Right renal cortex interstitium (tissue), 3 donors: ENCODE measurements around the gene PDCD2L. TPM values are rescaled to one million over a fixed set of nuclear protein-coding genes. Genes with fewer than 3 reads are reported as not detected.
"Not testable (repeated sequence)": the region's sequence is repeated elsewhere in the genome, so short reads cannot be mapped to it uniquely, and the experiment has no call there.

Experiments used
- DNase-seq, 3 donors: peaks; one replicate each; pipeline ENCODE4 v3.0.0-alpha.2; 2013; ENCODE audit warnings: low read depth in 3 of 3, low spot score in 2 of 3
- polyA plus RNA-seq, 3 donors: library from polyadenylated mRNA; unstranded; fragments of 120-200 nt; gene quantifications; one replicate each; pipeline ENCODE4 v1.2.1, GENCODE V29; 2013; ENCODE audit not compliant: insufficient read length in 3 of 3

PDCD2L gene, protein sequence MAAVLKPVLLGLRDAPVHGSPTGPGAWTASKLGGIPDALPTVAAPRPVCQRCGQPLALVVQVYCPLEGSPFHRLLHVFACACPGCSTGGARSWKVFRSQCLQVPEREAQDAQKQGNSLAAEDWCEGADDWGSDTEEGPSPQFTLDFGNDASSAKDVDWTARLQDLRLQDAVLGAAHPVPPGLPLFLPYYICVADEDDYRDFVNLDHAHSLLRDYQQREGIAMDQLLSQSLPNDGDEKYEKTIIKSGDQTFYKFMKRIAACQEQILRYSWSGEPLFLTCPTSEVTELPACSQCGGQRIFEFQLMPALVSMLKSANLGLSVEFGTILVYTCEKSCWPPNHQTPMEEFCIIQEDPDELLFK
- polyA plus RNA-seq: 10 to 100 TPM; 15.0 to 16.6 (median 15.4) TPM

DNA sequence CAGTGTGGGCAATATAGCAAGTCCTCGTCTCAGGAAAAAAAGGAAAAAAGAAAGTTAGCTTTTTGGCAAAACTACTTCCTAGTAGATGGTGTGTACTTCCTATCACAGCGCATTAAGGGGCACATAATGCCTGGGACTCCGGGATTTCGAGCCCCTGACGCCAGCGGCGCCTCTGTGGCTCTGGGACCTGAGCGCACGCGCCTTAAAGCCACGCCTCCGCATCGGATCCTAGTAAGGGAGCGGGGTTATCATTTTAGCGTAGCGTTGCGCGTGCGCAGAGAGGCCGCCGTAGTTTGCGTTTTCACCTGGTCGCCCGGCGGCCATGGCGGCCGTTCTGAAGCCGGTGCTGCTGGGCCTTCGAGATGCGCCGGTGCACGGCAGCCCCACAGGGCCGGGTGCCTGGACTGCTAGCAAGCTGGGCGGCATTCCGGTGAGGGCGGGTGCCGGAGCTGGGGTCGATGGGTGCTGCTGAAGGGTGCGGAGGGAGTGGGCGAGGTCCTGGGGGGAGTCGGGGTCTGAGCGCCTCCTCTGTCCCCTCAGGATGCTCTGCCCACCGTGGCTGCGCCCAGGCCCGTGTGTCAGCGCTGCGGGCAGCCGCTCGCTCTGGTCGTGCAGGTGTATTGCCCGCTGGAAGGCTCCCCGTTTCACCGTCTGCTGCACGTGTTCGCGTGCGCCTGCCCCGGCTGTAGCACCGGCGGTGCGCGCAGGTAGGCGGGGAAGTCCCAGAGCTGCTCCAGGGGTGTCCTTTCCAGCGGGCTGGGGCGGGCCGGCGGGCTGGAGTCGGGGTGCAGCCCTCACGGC lies at the start of gene PDCD2L:
PDCD2L (plus strand) TSS at position 291 of the 801 bp plus-strand sequence; CDS start at position 323, 32 bp downstream.
- DNase-seq: peak; percentile 73 to 80 (median 77)

DNA sequence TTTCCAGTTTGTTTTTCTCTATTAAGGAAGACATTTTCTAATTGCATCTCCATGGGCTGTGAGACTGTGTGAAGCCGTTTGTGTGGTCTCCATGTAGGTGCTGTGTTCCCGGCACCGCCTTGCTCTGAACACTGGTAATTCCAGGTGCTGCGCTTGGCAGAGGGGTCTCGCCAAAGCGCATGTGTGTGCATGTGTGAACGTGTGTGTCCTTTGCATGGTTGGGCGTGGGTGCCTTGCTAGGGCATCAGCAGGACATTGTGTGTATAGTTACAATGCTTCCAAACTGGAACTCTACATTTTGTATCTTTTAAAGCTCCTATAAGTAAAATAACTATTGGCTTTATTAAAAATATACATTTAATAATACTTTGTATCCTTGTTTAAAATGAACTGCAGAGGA lies 49.0 kb upstream of the PDCD2L start:
- DNase-seq: no peak

DNA sequence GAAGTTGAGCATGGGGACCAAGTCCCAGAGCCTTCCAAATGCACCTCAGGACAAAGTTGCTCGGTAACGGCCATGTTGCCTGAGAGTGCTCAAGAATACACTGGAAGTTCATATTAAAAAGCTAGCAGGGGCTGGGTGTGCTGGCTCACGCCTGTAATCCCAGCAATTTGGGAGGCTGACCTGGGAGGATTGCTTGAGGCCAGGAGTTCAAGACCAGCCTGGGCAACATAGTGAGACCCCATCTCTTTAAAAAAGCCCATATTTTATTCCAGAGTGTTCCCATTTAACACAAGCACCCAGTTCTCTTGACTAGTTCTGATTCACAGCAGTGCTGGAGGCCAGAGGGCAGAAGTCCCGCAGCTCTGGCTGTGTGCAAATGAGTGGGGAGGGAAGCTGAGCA lies 47.3 kb upstream of the PDCD2L start:
- DNase-seq: no peak

DNA sequence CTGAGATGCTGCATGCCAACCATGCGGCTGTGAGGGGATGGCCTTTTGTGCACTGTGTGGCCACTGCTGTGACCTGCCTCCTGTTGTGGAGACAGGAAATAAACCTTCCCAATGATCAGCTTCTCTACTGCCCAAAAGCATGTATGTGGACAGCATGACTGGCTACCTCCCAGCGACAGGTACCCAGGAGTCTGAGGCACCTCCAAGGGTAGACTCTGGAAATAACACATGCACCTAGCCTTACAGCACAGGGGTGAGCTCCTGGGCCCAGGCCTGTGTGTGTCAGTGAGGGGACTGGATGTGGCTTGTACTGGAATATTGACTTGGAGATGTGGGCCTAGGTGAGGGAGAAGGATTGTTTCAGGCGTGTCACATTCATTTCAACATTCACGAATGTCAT lies 46.8 kb upstream of the PDCD2L start:
- DNase-seq: no peak

DNA sequence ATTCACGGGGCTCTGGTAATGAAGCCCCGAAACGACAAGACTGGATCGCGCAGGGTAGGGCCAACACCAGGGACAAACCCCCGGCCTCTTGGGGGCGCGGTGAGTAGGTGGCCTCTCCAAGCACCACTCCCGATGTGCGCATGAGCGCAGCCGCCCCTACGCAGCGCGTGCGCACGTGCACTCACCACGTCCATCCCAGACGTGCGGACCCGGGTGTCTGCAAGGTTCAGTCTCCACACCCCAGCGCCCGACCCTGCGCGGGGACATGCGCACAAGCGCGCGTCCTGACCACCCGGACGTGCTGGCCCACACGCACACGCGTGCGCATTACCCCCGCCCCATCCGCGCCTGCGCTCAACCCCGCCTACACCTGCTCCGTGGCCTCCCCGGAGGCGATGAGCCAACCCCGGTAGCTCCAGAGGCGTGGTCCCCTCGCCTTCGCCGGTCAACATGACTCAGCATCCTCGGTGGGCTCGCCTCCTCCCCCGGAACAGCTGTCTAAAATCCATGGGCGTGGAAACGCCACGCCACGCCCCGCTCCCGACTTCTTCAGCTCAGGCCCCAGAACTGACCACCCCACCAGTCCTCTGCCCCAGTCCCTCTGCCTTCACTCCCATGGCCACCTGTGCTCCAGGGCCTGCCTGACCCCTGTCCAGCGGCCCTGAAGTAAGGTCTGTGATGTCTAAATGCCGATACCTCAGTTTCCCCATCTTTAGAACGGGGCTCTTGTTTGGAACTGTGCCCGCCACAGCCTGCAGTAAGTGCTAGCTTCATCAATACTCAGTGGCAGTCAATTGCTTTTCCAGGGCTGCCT lies 44.9 kb upstream of the PDCD2L start:
- DNase-seq: peak; percentile 89 to 91 (median 90)

DNA sequence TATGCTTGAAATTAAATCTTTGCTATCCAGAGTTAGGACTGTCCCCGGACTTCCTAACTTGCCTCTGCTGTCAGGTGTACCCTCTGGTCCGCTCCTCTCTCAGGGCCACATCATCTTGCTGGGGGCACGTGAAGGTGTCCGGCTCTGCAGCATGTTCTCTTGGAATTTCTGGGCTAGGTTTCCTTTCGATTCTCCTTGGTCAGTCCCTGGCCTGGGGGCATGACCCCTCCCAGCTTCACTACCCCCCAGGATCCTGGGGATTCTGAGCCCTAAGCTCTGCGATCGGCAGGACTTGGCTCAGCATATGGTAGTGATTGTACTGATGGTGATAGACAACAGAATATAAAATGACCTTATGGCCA lies 44.3 kb upstream of the PDCD2L start:
- DNase-seq: no peak

DNA sequence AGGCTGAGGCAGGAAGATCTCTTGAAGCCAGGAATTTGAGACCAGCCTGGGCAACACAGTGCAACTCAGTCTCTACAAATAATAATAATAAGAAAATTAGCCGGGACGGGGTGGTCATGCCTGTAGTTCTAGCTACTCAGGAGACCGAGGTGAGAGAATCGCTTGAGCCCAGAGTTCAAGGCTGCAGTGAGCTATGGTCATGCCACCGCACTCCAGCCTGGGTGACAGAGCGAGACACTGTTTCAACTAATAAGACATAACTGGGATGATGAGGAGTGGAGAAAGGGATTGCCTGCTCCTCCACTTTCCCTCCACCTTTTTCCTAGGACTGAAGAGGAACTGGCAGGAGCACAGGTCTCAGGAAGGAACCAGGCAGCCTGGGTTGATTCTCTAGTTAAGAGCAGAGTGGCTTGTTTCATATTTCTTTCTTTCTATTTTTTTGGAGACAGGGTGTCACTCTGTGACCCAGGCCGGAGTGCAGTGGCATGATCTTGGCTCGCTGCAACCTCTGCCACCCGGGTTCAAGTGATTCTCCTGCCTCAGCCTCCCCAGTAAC lies 43.8 kb upstream of the PDCD2L start:
- DNase-seq: no peak

DNA sequence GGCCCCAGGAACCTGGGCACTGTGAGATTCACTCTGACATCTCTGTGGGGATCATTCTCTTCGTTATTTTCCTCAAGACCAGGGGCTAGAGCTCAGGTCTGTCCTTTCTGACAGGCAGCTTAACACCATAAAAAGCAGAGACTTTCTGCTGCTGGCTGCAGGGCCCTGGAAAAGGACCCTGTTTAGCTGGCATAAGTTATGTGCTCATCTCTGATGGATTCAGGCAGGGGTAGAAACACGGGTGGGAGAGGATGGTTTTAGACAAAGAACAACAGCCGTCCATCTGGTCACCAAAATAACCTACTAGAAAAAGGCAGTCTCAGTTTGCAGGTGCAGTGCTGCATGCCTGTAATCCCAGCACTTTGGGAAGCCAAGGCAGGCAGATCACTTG lies 41.5 kb upstream of the PDCD2L start:
- DNase-seq: no peak

DNA sequence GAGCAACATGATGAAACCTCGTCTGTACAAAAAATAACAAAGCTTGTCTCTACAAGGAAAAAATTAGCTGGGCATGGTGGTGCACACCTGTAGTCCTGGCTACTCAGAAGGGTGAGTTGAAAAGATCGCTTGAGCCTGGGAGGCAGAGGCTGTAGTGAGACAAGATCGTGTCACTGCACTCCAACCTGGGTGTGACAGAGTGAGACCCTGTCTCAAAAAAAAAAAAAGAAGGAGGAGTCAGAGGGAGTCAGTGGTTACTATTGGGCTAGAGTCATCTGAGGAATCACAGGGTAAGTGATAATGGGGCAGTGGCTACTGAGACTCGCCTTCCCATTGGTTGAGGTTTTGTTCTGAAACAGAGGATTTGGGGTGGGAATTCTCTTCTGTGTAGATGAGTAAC lies 41.1 kb upstream of the PDCD2L start:
- no peak for DNase-seq

DNA sequence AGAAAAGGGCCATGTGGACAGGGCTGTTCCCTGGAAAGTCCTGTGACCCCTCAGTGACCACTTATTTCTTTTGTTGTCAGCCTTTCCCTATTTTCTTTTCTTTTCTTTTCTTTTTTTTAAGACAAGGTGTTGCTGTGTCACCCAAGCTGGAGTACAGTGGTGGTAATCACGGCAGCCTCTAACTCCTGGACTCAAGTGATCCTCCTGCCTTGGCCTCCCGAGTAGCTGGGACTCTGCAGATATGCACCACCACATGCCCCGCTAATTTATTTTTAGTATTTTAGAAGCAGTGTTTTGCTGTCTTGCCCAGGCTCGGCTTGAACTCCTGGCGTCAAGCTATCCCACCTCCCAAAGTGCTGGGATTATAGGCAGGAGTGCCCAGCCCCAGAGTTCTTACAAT lies 40.3 kb upstream of the PDCD2L start:
- no peak for DNase-seq

DNA sequence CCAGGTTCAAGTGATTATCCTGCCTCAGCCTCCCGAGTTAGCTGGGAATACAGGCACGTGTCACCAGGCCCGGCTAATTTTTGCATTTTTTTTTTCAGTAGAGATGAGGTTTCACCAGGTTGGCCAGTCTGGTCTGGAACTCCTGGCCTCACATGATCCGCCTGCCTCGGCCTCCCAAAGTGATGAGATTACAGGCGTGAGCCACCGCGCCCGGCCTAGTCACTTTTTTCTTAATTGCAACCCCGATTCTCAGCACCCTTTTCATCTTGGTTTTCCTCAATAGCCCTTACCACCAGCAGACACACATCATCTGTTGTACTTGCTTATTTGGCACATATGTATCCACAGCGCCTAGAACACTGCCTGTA lies 39.8 kb upstream of the PDCD2L start:
- DNase-seq: no peak

DNA sequence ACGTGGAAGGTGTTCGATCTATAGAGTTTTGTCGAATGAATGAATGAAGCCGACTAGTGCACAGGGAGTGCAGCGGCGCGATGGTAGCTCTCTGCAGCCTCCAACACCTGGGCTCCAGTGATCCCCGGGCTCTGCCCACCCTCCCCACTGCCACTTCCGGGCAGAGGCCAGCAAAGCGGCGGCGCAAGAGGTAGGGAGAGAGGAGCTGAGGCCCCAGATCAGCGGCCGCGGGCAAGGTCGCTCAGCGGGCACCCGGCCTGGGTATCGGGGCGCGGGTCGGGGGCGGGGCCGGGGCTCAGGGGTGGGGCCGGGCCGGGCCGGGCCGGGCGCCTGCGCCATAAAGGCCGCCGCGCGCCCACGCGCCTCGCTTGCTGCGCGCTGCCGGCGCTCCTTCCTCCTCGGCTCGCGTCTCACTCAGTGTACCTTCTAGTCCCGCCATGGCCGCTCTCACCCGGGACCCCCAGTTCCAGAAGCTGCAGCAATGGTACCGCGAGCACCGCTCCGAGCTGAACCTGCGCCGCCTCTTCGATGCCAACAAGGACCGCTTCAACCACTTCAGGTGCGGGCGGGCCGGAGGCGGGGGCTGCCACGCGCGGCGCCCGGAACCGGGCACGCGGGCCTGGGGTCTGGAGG lies 39.3 kb upstream of the PDCD2L start, which contains the start of gene GPI:
GPI (plus strand) TSS at position 367 of the 633 bp plus-strand sequence; CDS start at position 438, 71 bp downstream.
- no peak for DNase-seq

DNA sequence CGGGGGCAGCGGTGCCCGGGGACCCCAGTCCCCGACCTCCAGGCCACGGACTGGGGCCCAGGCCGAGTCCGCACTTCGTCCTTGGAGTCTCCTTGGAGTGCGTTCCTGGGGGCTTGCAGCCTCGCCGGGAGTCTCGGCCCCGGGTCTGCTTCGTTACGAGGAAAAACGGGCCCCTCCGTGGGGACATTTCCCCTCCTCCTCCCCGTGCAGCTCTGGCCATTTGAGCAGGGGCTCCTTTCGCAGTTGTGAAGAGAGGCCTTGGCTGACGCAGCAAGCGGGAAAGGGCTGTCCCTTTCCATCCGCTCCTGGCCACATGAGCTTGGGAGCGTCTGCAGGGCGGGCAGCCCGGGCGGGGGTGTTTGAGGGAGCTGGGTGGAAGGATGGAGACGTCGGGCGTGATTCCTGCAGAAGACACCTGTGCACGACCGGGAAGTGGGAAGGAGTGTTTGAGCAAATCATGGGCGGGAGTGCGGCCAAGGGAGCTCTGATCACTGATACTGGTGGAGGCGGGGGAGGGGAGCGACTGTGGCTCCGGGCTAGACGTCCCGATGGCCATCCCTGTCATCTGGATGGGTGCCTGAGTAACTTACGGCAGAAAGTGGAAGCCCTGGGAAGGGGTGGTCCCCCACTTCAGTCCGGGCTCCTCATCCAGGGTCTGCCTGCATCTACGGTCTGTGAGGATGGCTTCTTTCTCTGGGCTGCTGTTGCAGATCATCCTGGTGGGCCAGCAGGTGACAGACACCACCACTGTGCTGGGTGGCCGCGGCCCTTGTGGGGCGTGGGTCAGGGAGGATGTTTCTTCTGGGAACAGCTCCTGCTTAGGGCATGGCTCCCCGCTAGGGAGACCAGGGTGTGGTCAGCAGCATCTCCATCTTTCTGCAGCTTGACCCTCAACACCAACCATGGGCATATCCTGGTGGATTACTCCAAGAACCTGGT lies 38.5 kb upstream of the PDCD2L start:
- DNase-seq: no peak

DNA sequence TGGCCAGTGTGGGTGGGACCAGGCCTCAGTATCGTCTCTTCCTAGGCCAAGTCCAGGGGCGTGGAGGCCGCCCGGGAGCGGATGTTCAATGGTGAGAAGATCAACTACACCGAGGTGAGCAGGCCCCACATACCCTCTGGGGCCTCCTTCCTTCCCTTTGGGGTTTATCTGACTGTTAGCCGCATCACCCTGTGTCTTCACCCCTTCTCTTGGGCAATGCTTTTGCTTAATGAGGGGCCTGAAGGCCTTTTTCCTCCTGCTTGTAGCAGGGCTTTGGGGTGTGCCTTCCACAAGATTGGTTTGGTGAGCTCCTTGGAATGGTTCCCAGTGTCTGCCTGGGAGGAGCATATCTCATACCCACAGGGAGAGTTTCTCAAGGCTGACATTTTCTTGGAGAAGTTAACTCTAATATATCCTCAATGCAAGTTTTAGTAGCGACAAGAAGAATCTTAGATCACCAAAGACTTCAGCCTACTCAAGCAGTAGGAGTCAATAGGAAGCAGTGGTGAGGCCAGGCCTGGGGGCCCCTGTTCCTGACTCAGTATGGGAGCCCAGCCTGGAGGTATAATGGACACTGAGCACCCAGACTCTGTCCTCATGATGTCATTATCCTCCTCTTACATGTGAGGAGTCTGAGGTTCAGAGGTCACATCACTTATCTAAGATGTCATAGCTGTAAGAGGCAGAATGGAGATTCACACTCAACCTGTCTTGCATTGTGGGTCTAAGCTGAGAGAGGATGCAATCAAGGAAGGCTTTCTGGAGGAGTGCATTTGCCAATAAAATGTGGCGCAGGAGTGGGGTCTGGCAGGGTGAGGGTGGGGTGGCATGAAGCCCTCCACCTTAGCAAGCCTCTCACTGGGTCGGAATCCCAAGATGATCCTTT lies 37.2 kb upstream of the PDCD2L start:
- no peak for DNase-seq

DNA sequence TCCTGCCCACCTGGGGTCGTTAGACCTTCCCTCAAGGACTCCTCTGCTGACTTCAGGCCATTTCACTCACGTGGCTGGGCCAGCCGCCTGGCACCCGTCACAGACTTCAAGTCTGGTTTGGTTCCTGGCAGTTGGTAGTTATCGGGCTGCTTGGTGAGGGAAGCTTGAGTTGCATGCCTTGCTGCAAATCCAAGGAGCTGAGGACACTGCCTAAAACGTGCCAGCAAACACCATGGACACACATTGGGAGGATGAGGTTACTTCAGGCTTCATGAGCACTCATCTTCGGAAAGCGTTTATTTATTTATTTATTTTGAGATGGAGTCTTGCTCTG lies 36.6 kb upstream of the PDCD2L start:
- DNase-seq: no peak

DNA sequence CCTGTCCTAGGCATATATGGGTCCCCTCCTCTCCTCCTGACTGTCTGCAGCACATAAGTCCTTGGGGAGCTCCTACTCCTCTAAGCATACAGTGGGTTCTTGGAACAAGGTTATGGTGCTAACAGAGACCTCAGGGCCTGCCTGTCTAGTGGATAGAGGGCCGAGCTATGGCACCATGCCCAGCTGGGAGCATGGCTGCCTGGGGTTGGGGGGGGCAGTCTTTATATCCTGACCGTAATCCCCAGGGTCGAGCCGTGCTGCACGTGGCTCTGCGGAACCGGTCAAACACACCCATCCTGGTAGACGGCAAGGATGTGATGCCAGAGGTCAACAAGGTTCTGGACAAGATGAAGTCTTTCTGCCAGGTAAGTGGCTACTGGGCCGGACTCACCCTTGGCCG lies 35.9 kb upstream of the PDCD2L start:
- no peak for DNase-seq

DNA sequence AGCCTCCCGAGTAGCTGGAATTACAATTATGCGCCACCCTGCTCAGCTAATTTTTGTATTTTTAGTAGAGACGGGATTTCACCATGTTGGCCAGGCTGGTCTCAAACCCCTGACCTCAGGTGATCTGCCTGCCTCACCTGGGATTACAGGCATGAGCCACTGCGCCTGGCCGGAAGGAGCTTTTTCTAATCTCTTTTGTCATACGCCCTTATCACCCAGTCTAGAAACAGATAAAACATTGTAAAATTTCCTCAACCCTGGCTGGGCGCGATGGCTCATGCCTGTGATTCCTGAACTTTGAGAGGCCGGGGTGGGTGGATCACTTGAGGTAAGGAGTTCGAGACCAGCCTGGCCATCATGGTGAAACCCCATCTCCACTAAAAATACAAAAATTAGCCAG lies 35.0 kb upstream of the PDCD2L start:
- not testable (repeated sequence) for DNase-seq

DNA sequence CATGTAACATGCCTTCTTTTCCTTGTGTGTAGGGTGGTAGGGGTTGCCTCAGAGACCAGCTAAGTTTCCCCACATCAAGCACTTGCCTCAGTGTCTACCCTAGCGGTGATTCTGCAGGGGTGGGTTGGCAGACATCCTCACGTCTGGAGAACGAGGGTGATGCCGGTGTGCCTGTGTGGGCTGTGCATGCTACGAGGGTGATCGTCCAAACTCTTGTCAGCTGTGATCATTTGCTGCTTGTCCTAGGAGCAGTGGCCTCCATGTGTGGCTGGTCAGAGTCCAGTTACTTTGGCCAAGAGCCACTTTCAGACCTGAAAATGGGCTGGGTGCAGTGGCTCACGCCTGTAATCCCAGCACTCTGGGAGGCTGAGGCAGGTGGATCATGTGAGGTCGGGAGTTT lies 34.1 kb upstream of the PDCD2L start:
- no peak for DNase-seq
